ENCODE results near the gene HSD3B2. TPM values are rescaled to one million over a fixed set of nuclear protein-coding genes. Genes with fewer than 3 reads are reported as not detected.

Gene HSD3B2
- total RNA-seq, 1 experiment from 2014 or later: 1.0 TPM

GRCh38 chr1:119368554-119368953, 46.4 kb upstream of the HSD3B2 start, which contains the start of gene HAO2:
TSS of gene HAO2 (plus strand) at chr1:119368785. CDS start at chr1:119381086, 12,301 bp downstream.
- TF ChIP-seq E2F5 (CRISPR knock-in tag; IDR thresholded peaks at IDR 0.05): no peak
- H3K27ac Mint-ChIP-seq: no peak within 1 kb of the TSS
- CTCF ChIA-PET: interaction anchor here (2.8 to 3.1 kb wide), 3 partner anchors 52 to 94 kb away, joined by 12 to 41 read pairs (median 30); no protein-coding TSS in a partner anchor
- no peak for DNase-seq (ENCODE audit: low spot score)
- POLR2A ChIA-PET: no interaction called here
- peaks cover 14% of the 10 kb centered on the region for H3K27me3 Mint-ChIP-seq (ENCODE audit: low read depth)
- peaks cover 47% of the 10 kb centered on the region for H3K4me1 Mint-ChIP-seq
- H3K36me3 Mint-ChIP-seq: no peaks in the 10 kb centered on the region
- no peak within 1 kb of the TSS for H3K4me3 Mint-ChIP-seq
- H3K9me3 Mint-ChIP-seq: no peaks in the 10 kb centered on the region
- no peak for ATAC-seq

GRCh38 chr1:119370748-119371147, 44.2 kb upstream of the HSD3B2 start:
- H3K27me3 Mint-ChIP-seq (ENCODE audit: low read depth): peaks cover 12% of the 10 kb centered on the region
- CTCF ChIA-PET: interaction anchor here (1.1 to 1.9 kb wide), 5 partner anchors 54 to 230 kb away, joined by 3 to 13 read pairs (median 5); partner anchors contain the start of gene WARS2
- TF ChIP-seq NFATC4 (CRISPR knock-in tag; IDR thresholded peaks at IDR 0.05) (no peak), ZNF671 (CRISPR knock-in tag; IDR thresholded peaks at IDR 0.05) (no peak), PRRX2 (CRISPR knock-in tag; IDR thresholded peaks at IDR 0.05) (no peak), FOXJ3 (CRISPR knock-in tag; IDR thresholded peaks at IDR 0.05; ENCODE audit: borderline replicate concordance) (no peak), CTCF (IDR thresholded peaks at IDR 0.05) (no peak), FOXP4 (CRISPR knock-in tag; IDR thresholded peaks at IDR 0.05) (no peak), NFE2L1 (CRISPR knock-in tag; IDR thresholded peaks at IDR 0.05) (no peak), ETV6 (CRISPR knock-in tag; IDR thresholded peaks at IDR 0.05) (no peak), GABPB1 (CRISPR knock-in tag; IDR thresholded peaks at IDR 0.05) (no peak), ERG (CRISPR knock-in tag; IDR thresholded peaks at IDR 0.05) (no peak), ZBTB43 (CRISPR knock-in tag; IDR thresholded peaks at IDR 0.05) (no peak), PRDM15 (CRISPR knock-in tag; IDR thresholded peaks at IDR 0.05) (no peak), TP53 (CRISPR knock-in tag; IDR thresholded peaks at IDR 0.05) (no peak), ZNF121 (CRISPR knock-in tag; IDR thresholded peaks at IDR 0.05) (no peak), ZSCAN18 (CRISPR knock-in tag; IDR thresholded peaks at IDR 0.05) (no peak), ATF3 (CRISPR knock-in tag; conservative IDR thresholded peaks at IDR 0.05) (no peak), STAT6 (CRISPR knock-in tag; conservative IDR thresholded peaks at IDR 0.05; ENCODE audit: low read depth) (no peak)

More at GRCh38 chr1:119370748-119371147, 44.2 kb upstream of the HSD3B2 start:
- Mint-ChIP-seq H3K4me3 (no peak overlapping the region), H3K27ac (no peak overlapping the region; the same call in 1 of the 2 replicates), H3K4me1 (peaks cover 42% of the 10 kb centered on the region), H3K9me3 (peaks cover 4% of the 10 kb centered on the region), H3K36me3 (no peaks in the 10 kb centered on the region)
- DNase-seq (ENCODE audit: low spot score) (no peak), ATAC-seq (no peak)
- POLR2A ChIA-PET: no interaction called here

Measured in WTC11 (cell line).